Esophagus squamous epithelium (tissue), 5 donors: ENCODE data around the gene LARP1. TPM values are rescaled to one million over a fixed set of nuclear protein-coding genes. Genes with fewer than 3 reads are reported as not detected.
A peak's percentile ranks its signal among the peaks of the same experiment; 100 is the strongest.

ENCODE experiments used
- DNase-seq: peaks from one replicate; lab custom pipeline; 2025; lab: John Stamatoyannopoulos, UW
- H3K27ac ChIP-seq, 4 donors: fragments of 200-600 bp; sonication (generic); one replicate each; pipeline ENCODE4 v1.5.1; 2016 to 2019; ENCODE audit warnings: mild to moderate bottlenecking in 1 of 4
- H3K27me3 ChIP-seq, 4 donors: fragments of 200-600 bp; sonication (generic); 1 replicate in 3 of 4; 2 replicates in 1 of 4; pipeline versions ENCODE4 v1.5.1 to v1.6.0; 2017 to 2021; ENCODE audit warnings: antibody characterized with exemption in 1 of 4
- H3K36me3 ChIP-seq, 3 donors: fragments of 200-600 bp; sonication (generic); one replicate each; pipeline ENCODE4 v1.5.1; 2016 to 2019
- H3K4me1 ChIP-seq, 3 donors: fragments of 200-600 bp; sonication (generic); one replicate each; pipeline ENCODE4 v1.5.1; 2017 to 2019
- H3K4me3 ChIP-seq, 4 donors: fragments of 200-600 bp; sonication (generic); 1 replicate in 3 of 4; 2 replicates in 1 of 4; pipeline ENCODE4 v1.5.1; 2016 to 2019; ENCODE audit warnings: mild to moderate bottlenecking in 2 of 4, moderate library complexity in 1 of 4
- H3K9me3 ChIP-seq, 3 donors: fragments of 200-600 bp; sonication (generic); one replicate each; pipeline ENCODE4 v1.5.1; 2016 to 2019
- CTCF ChIP-seq, 6 experiments: fragments of 450-650 bp in 4 of 6; fragments of 200-600 bp in 2 of 6; sonication (generic) in 2 of 6; IDR thresholded peaks; one replicate each; pipeline ENCODE4 v1.5.1; 2016 to 2019; ENCODE audit warnings: antibody characterized with exemption in 6 of 6, mild to moderate bottlenecking in 4 of 6, moderate library complexity in 4 of 6
- POLR2A ChIP-seq, 4 donors: fragments of 450-650 bp; IDR thresholded peaks; one replicate each; pipeline ENCODE4 v1.6.1; 2017; ENCODE audit warnings: antibody characterized with exemption in 4 of 4, mild to moderate bottlenecking in 4 of 4, moderate library complexity in 3 of 4
- WGBS, 2 donors: methylation state at CpG; one replicate each; pipeline ENCODE4 v1.1.5; 2018; 5-methylcytosine and 5-hydroxymethylcytosine counted together
- intact Hi-C: fragments of 100-400 bp; cut with DNase I; formaldehyde crosslinking; loops from one replicate; pipeline ENCODE4 v1.15.0; 2022
- total RNA-seq, 4 donors: library from RNA; depleted of rRNA; stranded (reverse); fragments of >200 nt; gene quantifications; one replicate each; pipeline ENCODE4 v1.1.0, GENCODE V29; 2016
- donor health status: DM: yes; HTN: yes; CAD: no.

Gene LARP1
- total RNA-seq, 4 donors from 2014 or later, result 81.7 to 105 (median 95.2) TPM

- Histone ChIP-seq H3K27me3 (no peaks in the 10 kb centered on the region), H3K27ac (no peak overlapping the region), H3K4me3 (no peak overlapping the region), H3K9me3 (no peaks in the 10 kb centered on the region), H3K4me1 (no peaks in the 10 kb centered on the region), H3K36me3 (peaks cover 24 to 100% (median 41%) of the 10 kb centered on the region in 3 donors)
- WGBS, 2 donors, result 20 to 49% methylated on average over 1 to 3 of the region's 3 CpGs
- TF ChIP-seq POLR2A (IDR thresholded peaks at IDR 0.05) (no peak), CTCF (IDR thresholded peaks at IDR 0.05) (peak; percentile 81 to 92 (median 87))
- DNase-seq, result no peak
- intact Hi-C loops, result loop anchor here (5.0 to 10.0 kb wide), 2 partner anchors 57 to 160 kb away; partner anchors contain the start of gene LARP1
Observed at GRCh38 chr5:154811653-154812465, 56.7 kb downstream of the LARP1 start.

DNA sequence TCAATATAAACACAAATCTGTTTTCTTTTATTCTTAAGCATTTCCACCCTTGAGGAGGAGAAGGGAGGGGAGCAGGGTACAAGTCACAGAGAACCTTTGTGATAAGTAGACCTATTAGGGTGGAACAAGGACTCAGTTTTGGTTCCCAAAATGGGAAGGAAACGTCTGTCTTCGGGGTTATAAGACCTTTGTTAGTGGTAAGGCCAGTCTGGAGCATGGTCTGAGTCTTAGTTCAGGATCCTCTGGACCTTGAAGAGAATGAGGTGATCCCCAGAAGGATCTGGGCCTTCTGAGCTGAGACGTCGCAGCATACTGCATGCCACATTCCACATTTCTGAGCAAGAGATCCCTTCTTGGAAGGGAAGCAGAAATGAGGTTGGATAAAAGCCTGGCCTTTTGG is 58.0 kb downstream of the LARP1 start:
- TF ChIP-seq POLR2A (IDR thresholded peaks at IDR 0.05) (no peak), CTCF (IDR thresholded peaks at IDR 0.05) (no peak)
- no peaks in the 10 kb centered on the region for H3K4me1 ChIP-seq

GRCh38 chr5:154813736-154814135 is 58.6 kb downstream of the LARP1 start:
- WGBS, 2 donors, result 47 to 51% methylated on average over 9 to 10 of the region's 10 CpGs
- H3K36me3 ChIP-seq, result peaks cover 17 to 100% (median 41%) of the 10 kb centered on the region in 3 donors
- no peaks in the 10 kb centered on the region for H3K27me3 ChIP-seq
- intact Hi-C loops, result loop anchor here (5.0 to 10.0 kb wide), 2 partner anchors 59 to 161 kb away; partner anchors contain the start of gene LARP1
- no peaks in the 10 kb centered on the region for H3K4me1 ChIP-seq
- H3K27ac ChIP-seq, result no peak overlapping the region
- no peaks in the 10 kb centered on the region for H3K9me3 ChIP-seq
- no peak overlapping the region for H3K4me3 ChIP-seq
- TF ChIP-seq POLR2A (IDR thresholded peaks at IDR 0.05) (no peak), CTCF (IDR thresholded peaks at IDR 0.05) (no peak)
- DNase-seq, result no peak

More for the DNA sequence above, 58.0 kb downstream of the LARP1 start:
- Histone ChIP-seq H3K9me3 (no peaks in the 10 kb centered on the region), H3K27me3 (no peaks in the 10 kb centered on the region), H3K4me3 (no peak overlapping the region), H3K36me3 (peaks cover 22 to 100% (median 41%) of the 10 kb centered on the region in 3 donors), H3K27ac (no peak overlapping the region)
- DNase-seq, result no peak
- intact Hi-C loops, result loop anchor here (5.0 to 10.0 kb wide), 2 partner anchors 58 to 161 kb away; partner anchors contain the start of gene LARP1
- 70 to 71% methylated on average over 4 of the region's 4 CpGs for WGBS, 2 donors

DNA sequence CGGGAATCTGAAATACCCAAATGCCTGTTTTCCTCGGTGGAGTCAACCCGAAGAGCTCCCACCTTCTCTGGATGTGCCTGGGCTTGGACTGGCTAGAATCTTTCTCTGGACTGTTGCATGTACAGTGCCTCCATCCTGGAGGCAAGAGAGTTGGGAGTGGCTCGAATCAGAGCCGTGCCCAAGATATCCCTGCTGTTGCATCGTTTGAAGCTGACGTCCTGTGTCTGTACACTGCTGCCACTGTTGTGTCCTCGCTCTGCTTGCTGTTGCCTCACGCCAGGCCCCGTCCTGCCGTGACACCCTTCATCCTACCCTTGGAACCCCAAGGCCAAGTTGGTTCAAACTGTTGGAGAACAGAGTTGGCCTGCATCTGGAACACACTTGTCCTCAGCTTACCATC is 59.8 kb downstream of the LARP1 start:
- DNase-seq, result no peak
- no peak overlapping the region for H3K27ac ChIP-seq
- intact Hi-C loops, result loop anchor here (10.0 kb wide), 1 partner anchor 60 kb away; the partner anchor contains the start of gene LARP1

GRCh38 chr5:154815684-154816247 is 60.6 kb downstream of the LARP1 start:
- Histone ChIP-seq H3K27me3 (no peaks in the 10 kb centered on the region), H3K4me1 (no peaks in the 10 kb centered on the region), H3K27ac (no peak overlapping the region), H3K36me3 (peaks cover 17 to 100% (median 43%) of the 10 kb centered on the region in 3 donors), H3K9me3 (no peaks in the 10 kb centered on the region), H3K4me3 (no peak overlapping the region)
- no peak for TF ChIP-seq CTCF (IDR thresholded peaks at IDR 0.05)
- no peak for TF ChIP-seq POLR2A (IDR thresholded peaks at IDR 0.05)
- intact Hi-C loops, result loop anchor here (10.0 kb wide), 1 partner anchor 61 kb away; the partner anchor contains the start of gene LARP1
- 80 to 87% methylated on average over 4 to 5 of the region's 5 CpGs for WGBS, 2 donors
- DNase-seq, result no peak

More for the DNA sequence above, 59.8 kb downstream of the LARP1 start:
- no peaks in the 10 kb centered on the region for H3K27me3 ChIP-seq
- no peak for TF ChIP-seq POLR2A (IDR thresholded peaks at IDR 0.05)
- peaks cover 17 to 100% (median 42%) of the 10 kb centered on the region in 3 donors for H3K36me3 ChIP-seq
- H3K9me3 ChIP-seq, result no peaks in the 10 kb centered on the region
- no peak overlapping the region for H3K4me3 ChIP-seq
- WGBS, 2 donors, result 87 to 93% methylated on average over 6 to 11 of the region's 11 CpGs
- no peaks in the 10 kb centered on the region for H3K4me1 ChIP-seq
